Gastroesophageal sphincter (tissue), 3 donors: Measurements from ENCODE around the gene SEC22A.

Experiments
- CTCF ChIP-seq, 4 experiments: fragments of 200-600 bp in 2 of 4; fragments of 450-650 bp in 2 of 4; sonication (generic) in 1 of 4; IDR thresholded peaks; one replicate each; pipeline ENCODE4 v1.5.1; 2017 to 2019; ENCODE audit warnings: antibody characterized with exemption in 4 of 4, mild to moderate bottlenecking in 2 of 4, moderate library complexity in 2 of 4
- EP300 ChIP-seq: sonication (generic); formaldehyde crosslinking; IDR thresholded peaks from one replicate; pipeline ENCODE4 v1.6.1; 2017; ENCODE audit warnings: antibody characterized with exemption, mild to moderate bottlenecking

DNA sequence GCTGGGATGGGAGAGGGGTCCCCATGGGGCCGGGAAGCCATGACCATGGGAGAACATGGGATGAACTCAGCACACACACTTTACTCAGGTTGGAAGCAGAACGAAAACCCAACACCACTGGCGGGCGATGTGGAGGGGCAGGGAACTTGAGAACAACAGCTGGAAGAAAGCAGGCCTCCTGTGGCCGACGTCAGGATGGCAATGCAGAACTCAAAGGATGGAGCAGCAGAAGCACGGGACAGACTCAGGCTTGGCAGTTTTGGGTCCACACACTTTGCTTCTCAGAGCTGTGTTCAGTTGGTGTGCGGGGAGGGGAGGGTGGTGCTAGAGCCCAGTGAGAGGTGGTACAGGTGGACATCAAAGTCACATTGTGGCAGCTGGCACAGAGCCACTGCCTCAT lies 80.7 kb downstream of the SEC22A start:
- TF ChIP-seq CTCF (IDR thresholded peaks at IDR 0.05) (no peak), EP300 (no peak)
